AG04450 (cell line): Measurements from ENCODE around the gene AGTRAP. TPM values are rescaled to one million over a fixed set of nuclear protein-coding genes. Genes with fewer than 3 reads are reported as not detected.

ENCODE experiments used
- CTCF ChIA-PET: fragments of 300-600, 350-600 bp; formaldehyde crosslinking; extraction: SDS; loops from one replicate; lab custom pipeline; 2022; ENCODE audit warnings: antibody characterized with exemption, inconsistent platforms; lab: Charles Lee
- POLR2A ChIA-PET: fragments of 350-600 bp; formaldehyde crosslinking; extraction: SDS; loops from one replicate; lab custom pipeline; 2021; ENCODE audit warnings: antibody characterized with exemption, inconsistent platforms; lab: Yijun Ruan, JAX
- DNase-seq: peaks from one replicate; pipeline ENCODE4 v3.0.0-alpha.2; 2011; ENCODE audit warnings: low read depth, low spot score
- H3K27ac ChIP-seq: one replicate; pipeline ENCODE4 v1.5.1; 2012; ENCODE audit warnings: low read depth, low read length, control low read depth
- H3K27me3 ChIP-seq: one replicate; pipeline ENCODE4 v1.6.0; 2012; ENCODE audit warnings: low read length; ENCODE audit not compliant: control insufficient read depth, insufficient read depth
- H3K4me3 ChIP-seq: 2 replicates; pipeline ENCODE4 v1.5.1; 2011; ENCODE audit warnings: mild to moderate bottlenecking, low read depth, low read length, control low read depth
- H3K9me3 ChIP-seq: 2 replicates; pipeline ENCODE4 v1.5.1; 2012; ENCODE audit warnings: low read length; ENCODE audit not compliant: control insufficient read depth, insufficient read depth
- CTCF ChIP-seq: IDR thresholded peaks from 2 replicates; pipeline ENCODE4 v1.5.1; 2011; ENCODE audit warnings: low read depth, low read length, control low read depth, inconsistent platforms
- polyA plus RNA-seq: library from polyadenylated mRNA; depleted of rRNA; stranded (reverse); fragments of >200 nt; gene quantifications from 2 replicates; pipeline ENCODE4 v1.2.3, GENCODE V29; 2011

The AGTRAP gene
- polyA plus RNA-seq, 1 experiment: 26.8 TPM

- ChIA-PET POLR2A (no interaction called here), CTCF (interaction anchor here (0.6 kb wide), 1 partner anchor 395 kb away, joined by 5 read pairs; no protein-coding TSS in a partner anchor)
- H3K4me3 ChIP-seq: no peak overlapping the region
- no peak overlapping the region for H3K27ac ChIP-seq
- H3K27me3 ChIP-seq: peaks cover 29% of the 10 kb centered on the region
- TF ChIP-seq CTCF: no peak
- no peaks in the 10 kb centered on the region; the same call in 1 of the 2 replicates for H3K9me3 ChIP-seq
- no peak for DNase-seq
These were observed 30.3 kb upstream of the AGTRAP start for GRCh38 chr1:11705596-11705995.

DNA sequence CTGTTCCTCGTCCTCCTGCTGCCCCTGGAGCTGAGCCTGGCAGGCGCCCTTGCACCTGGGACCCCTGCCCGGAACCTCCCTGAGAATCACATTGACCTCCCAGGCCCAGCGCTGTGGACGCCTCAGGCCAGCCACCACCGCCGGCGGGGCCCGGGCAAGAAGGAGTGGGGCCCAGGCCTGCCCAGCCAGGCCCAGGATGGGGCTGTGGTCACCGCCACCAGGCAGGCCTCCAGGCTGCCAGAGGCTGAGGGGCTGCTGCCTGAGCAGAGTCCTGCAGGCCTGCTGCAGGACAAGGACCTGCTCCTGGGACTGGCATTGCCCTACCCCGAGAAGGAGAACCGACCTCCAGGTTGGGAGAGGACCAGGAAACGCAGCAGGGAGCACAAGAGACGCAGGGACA, 29.6 kb upstream of the AGTRAP start:
- Histone ChIP-seq H3K27ac (no peak overlapping the region), H3K4me3 (no peak overlapping the region), H3K9me3 (no peaks in the 10 kb centered on the region), H3K27me3 (peaks cover 23% of the 10 kb centered on the region)
- POLR2A ChIA-PET: no interaction called here
- CTCF ChIA-PET: no interaction called here
- DNase-seq: no peak
- no peak for TF ChIP-seq CTCF

GRCh38 chr1:11707621-11708276, 28.2 kb upstream of the AGTRAP start:
- POLR2A ChIA-PET: no interaction called here

GRCh38 chr1:11708554-11709350, 27.2 kb upstream of the AGTRAP start:
- H3K4me3 ChIP-seq: no peak overlapping the region
- H3K27ac ChIP-seq: no peak overlapping the region
- H3K9me3 ChIP-seq: no peaks in the 10 kb centered on the region
- DNase-seq: no peak
- ChIA-PET CTCF (interaction anchor here (0.9 to 2.7 kb wide), 3 partner anchors 11 to 27 kb away, joined by 3 to 17 read pairs (median 5); partner anchors contain the start of gene AGTRAP), POLR2A (no interaction called here)
- no peak for TF ChIP-seq CTCF
- H3K27me3 ChIP-seq: peaks cover 12% of the 10 kb centered on the region

More at GRCh38 chr1:11707621-11708276, 28.2 kb upstream of the AGTRAP start:
- Histone ChIP-seq H3K9me3 (no peaks in the 10 kb centered on the region), H3K4me3 (no peak overlapping the region), H3K27ac (no peak overlapping the region), H3K27me3 (peaks cover 21% of the 10 kb centered on the region)
- no peak for DNase-seq
- CTCF ChIA-PET: interaction anchor here (0.6 to 1.8 kb wide), 2 partner anchors 13 kb away, joined by 3 to 5 read pairs; no protein-coding TSS in a partner anchor
- no peak for TF ChIP-seq CTCF
